HuH-7.5 (cell line): ENCODE measurements around the gene SLC17A1.

Experiments
- DNase-seq: peaks from one replicate; pipeline ENCODE4 v3.0.0; 2011; ENCODE audit warnings: low spot score

The SLC17A1 gene

GRCh38 chr6:25832670-25833069, 818 bp upstream of the SLC17A1 start:
- no peak for DNase-seq

- no peak for DNase-seq
These were observed 433 bp upstream of the SLC17A1 start for GRCh38 chr6:25832307-25832662.

GRCh38 chr6:25830458-25830857, 1.4 kb downstream of the SLC17A1 start:
- no peak for DNase-seq

- no peak for DNase-seq
These were observed 2.5 kb downstream of the SLC17A1 start for GRCh38 chr6:25829375-25829774.

GRCh38 chr6:25821341-25821740, 10.5 kb downstream of the SLC17A1 start:
- no peak for DNase-seq

GRCh38 chr6:25816252-25816651, 15.6 kb downstream of the SLC17A1 start:
- no peak for DNase-seq

- DNase-seq: no peak
These were observed 16.7 kb downstream of the SLC17A1 start for GRCh38 chr6:25815194-25815593.

- DNase-seq: no peak
These were observed 27.0 kb downstream of the SLC17A1 start for GRCh38 chr6:25804804-25805203.

- DNase-seq: no peak
These were observed 30.4 kb downstream of the SLC17A1 start for GRCh38 chr6:25801436-25801835.

- no peak for DNase-seq
These were observed 37.1 kb downstream of the SLC17A1 start for GRCh38 chr6:25794784-25795183.

- no peak for DNase-seq
These were observed 37.9 kb downstream of the SLC17A1 start for GRCh38 chr6:25793970-25794369.

GRCh38 chr6:25792016-25792415, 39.8 kb downstream of the SLC17A1 start:
- DNase-seq: no peak

- no peak for DNase-seq
These were observed 42.4 kb downstream of the SLC17A1 start for GRCh38 chr6:25789475-25789874.

GRCh38 chr6:25788305-25788922, 43.4 kb downstream of the SLC17A1 start:
- peak; percentile 19 for DNase-seq

- DNase-seq: no peak
These were observed 44.4 kb downstream of the SLC17A1 start for GRCh38 chr6:25787428-25787827.

- no peak for DNase-seq
These were observed 50.7 kb downstream of the SLC17A1 start for GRCh38 chr6:25781134-25781533.

GRCh38 chr6:25777856-25778649, 53.8 kb downstream of the SLC17A1 start:
- no peak for DNase-seq

GRCh38 chr6:25777031-25777430, 54.8 kb downstream of the SLC17A1 start:
- DNase-seq: no peak

- DNase-seq: no peak
These were observed 57.6 kb downstream of the SLC17A1 start for GRCh38 chr6:25774120-25774715.

GRCh38 chr6:25769983-25770382, 61.9 kb downstream of the SLC17A1 start:
- no peak for DNase-seq

- no peak for DNase-seq
These were observed 63.3 kb downstream of the SLC17A1 start for GRCh38 chr6:25768566-25768965.

GRCh38 chr6:25764611-25765010, 67.2 kb downstream of the SLC17A1 start:
- DNase-seq: no peak

- DNase-seq: no peak
These were observed 73.8 kb downstream of the SLC17A1 start for GRCh38 chr6:25757936-25758642.
